Stimulated activated CD8-positive, alpha-beta memory T cell treated with anti-CD3 and anti-CD28 coated beads, Interleukin-12 subunit alpha, Interleukin-12 subunit beta, amount 100 ng/mL, for 4 hours (primary cell): Measurements from ENCODE around the gene NEK3.
"Not testable (repeated sequence)": the region's sequence is repeated elsewhere in the genome, so short reads cannot be mapped to it uniquely, and the experiment has no call there.

Experiments
- DNase-seq: peaks from one replicate; pipeline ENCODE4 v3.0.0-alpha.2; 2020; ENCODE audit warnings: low read depth

NEK3 gene

GRCh38 chr13:52170828-52171391, 11.5 kb upstream of the NEK3 start:
- not testable (repeated sequence) for DNase-seq

GRCh38 chr13:52169839-52170238, 10.4 kb upstream of the NEK3 start:
- DNase-seq = no peak

GRCh38 chr13:52165411-52165810, 6.0 kb upstream of the NEK3 start:
- DNase-seq = no peak

GRCh38 chr13:52164989-52165388, 5.6 kb upstream of the NEK3 start:
- no peak for DNase-seq

GRCh38 chr13:52163878-52164277, 4.5 kb upstream of the NEK3 start:
- DNase-seq = not testable (repeated sequence)

- no peak for DNase-seq
Measured at GRCh38 chr13:52162279-52163101, 3.1 kb upstream of the NEK3 start.

GRCh38 chr13:52161181-52161646, 1.8 kb upstream of the NEK3 start:
- DNase-seq = no peak

GRCh38 chr13:52160506-52160905, 1.1 kb upstream of the NEK3 start:
- no peak for DNase-seq

- no peak for DNase-seq
Measured at GRCh38 chr13:52160053-52160452, 656 bp upstream of the NEK3 start.

- no peak for DNase-seq
Measured at GRCh38 chr13:52158629-52159158, 703 bp downstream of the NEK3 start.

GRCh38 chr13:52156724-52157261, 2.6 kb downstream of the NEK3 start:
- DNase-seq = no peak

- no peak for DNase-seq
Measured at GRCh38 chr13:52155177-52155576, 4.2 kb downstream of the NEK3 start.

- no peak for DNase-seq
Measured at GRCh38 chr13:52147225-52147624, 12.2 kb downstream of the NEK3 start.

GRCh38 chr13:52141299-52141698, 18.1 kb downstream of the NEK3 start:
- DNase-seq = no peak

- no peak for DNase-seq
Measured at GRCh38 chr13:52137489-52137888, 21.9 kb downstream of the NEK3 start.

GRCh38 chr13:52136763-52137162, 22.6 kb downstream of the NEK3 start:
- no peak for DNase-seq

- no peak for DNase-seq
Measured at GRCh38 chr13:52130641-52131040, 28.8 kb downstream of the NEK3 start.

- DNase-seq = peak; percentile 8
Measured at GRCh38 chr13:52128714-52129700, 30.4 kb downstream of the NEK3 start, which contains the start of gene NEK5. Gene NEK5, minus strand, starts transcription at chr13:52129073. Its CDS starts 1,591 bp downstream, at chr13:52127482.

- DNase-seq = peak; percentile 9
Measured at GRCh38 chr13:52127783-52128702, 31.4 kb downstream of the NEK3 start.

GRCh38 chr13:52127378-52127777, 32.0 kb downstream of the NEK3 start:
- no peak for DNase-seq

GRCh38 chr13:52125547-52125946, 33.9 kb downstream of the NEK3 start:
- DNase-seq = no peak
